Naive B cell (primary cell): ENCODE data around the gene C18orf32. TPM values are rescaled to one million over a fixed set of nuclear protein-coding genes. Genes with fewer than 3 reads are reported as not detected.
"Not testable (repeated sequence)": the region's sequence is repeated elsewhere in the genome, so short reads cannot be mapped to it uniquely, and the experiment has no call there.

Source experiments
- ATAC-seq, 2 donors: fragments of 150-1000 bp; cut with Tn5 transposase; 2 replicates each; pipeline ENCODE4 v1.10.0; 2021; ENCODE audit warnings: low read depth in 2 of 2, mild to moderate bottlenecking in 2 of 2, moderate library complexity in 2 of 2
- DNase-seq: peaks from one replicate; pipeline ENCODE4 v3.0.0; 2022
- H3K27ac Mint-ChIP-seq, 6 donors: one replicate each; pipeline ENCODE4 v1.8.0; 2020 to 2022; ENCODE audit warnings: mild to moderate bottlenecking in 6 of 6, mixed read lengths in 6 of 6, moderate library complexity in 5 of 6, inconsistent platforms in 2 of 6
- H3K27me3 Mint-ChIP-seq, 3 donors: one replicate each; pipeline ENCODE4 v1.8.0; 2021 to 2022; ENCODE audit warnings: mixed read lengths in 3 of 3, mild to moderate bottlenecking in 1 of 3
- H3K36me3 Mint-ChIP-seq, 2 donors: one replicate each; pipeline ENCODE4 v1.8.0; 2020 to 2022; ENCODE audit warnings: mixed read lengths in 2 of 2, inconsistent platforms in 1 of 2, mild to moderate bottlenecking in 1 of 2
- H3K4me1 Mint-ChIP-seq, 3 donors: one replicate each; pipeline ENCODE4 v1.8.0; 2020 to 2022; ENCODE audit warnings: mixed read lengths in 3 of 3, inconsistent platforms in 1 of 3, mild to moderate bottlenecking in 1 of 3, moderate library complexity in 1 of 3
- H3K4me3 Mint-ChIP-seq, 8 donors: one replicate each; pipeline ENCODE4 v1.8.0; 2020 to 2022; ENCODE audit warnings: mild to moderate bottlenecking in 8 of 8, mixed read lengths in 8 of 8, moderate library complexity in 8 of 8, inconsistent platforms in 2 of 8
- H3K9me3 Mint-ChIP-seq, 7 donors: one replicate each; pipeline ENCODE4 v1.8.0; 2020 to 2022; ENCODE audit warnings: mixed read lengths in 7 of 7, mild to moderate bottlenecking in 5 of 7, inconsistent platforms in 2 of 7, moderate library complexity in 1 of 7
- polyA plus RNA-seq, 6 donors: library from polyadenylated mRNA; unstranded; fragments of 300-500 nt; fragmentation: Illumina TruSeq; gene quantifications; one replicate each; pipeline ENCODE4 v1.2.3, GENCODE V29; 2021; ENCODE audit warnings: low read depth in 6 of 6

C18orf32 gene
- polyA plus RNA-seq, 6 donors from 2014 or later = 106 to 205 (median 114) TPM

DNA sequence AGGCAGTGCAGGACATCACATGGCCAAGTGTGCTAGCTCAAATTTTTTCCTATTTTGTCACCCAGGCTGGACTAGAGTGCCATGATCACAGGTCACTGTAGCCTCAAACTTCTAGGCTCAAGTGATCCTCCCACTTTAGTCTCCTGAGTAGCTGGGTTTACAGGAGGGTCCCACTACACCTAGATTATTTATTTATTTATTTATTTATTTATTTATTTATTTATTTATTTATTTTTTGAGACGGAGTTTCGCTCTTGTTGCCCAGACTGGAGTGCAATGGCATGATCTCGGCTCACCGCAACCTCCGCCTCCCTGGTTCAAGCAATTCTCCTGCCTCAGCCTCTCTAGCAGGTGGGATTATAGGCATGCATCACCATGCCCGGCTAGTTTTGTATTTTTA is 12.1 kb downstream of the C18orf32 start:
- H3K36me3 Mint-ChIP-seq = peaks cover 12% of the 10 kb centered on the region in 2 donors
- H3K4me3 Mint-ChIP-seq, DNase-seq, H3K27ac Mint-ChIP-seq, ATAC-seq: not testable (repeated sequence)
- H3K27me3 Mint-ChIP-seq = peaks cover 0 to 11% (median 4%) of the 10 kb centered on the region in 3 donors
- H3K9me3 Mint-ChIP-seq = peaks cover 0 to 14% (median 0%) of the 10 kb centered on the region in 7 donors
- peaks cover 11 to 18% (median 15%) of the 10 kb centered on the region in 3 donors for H3K4me1 Mint-ChIP-seq

DNA sequence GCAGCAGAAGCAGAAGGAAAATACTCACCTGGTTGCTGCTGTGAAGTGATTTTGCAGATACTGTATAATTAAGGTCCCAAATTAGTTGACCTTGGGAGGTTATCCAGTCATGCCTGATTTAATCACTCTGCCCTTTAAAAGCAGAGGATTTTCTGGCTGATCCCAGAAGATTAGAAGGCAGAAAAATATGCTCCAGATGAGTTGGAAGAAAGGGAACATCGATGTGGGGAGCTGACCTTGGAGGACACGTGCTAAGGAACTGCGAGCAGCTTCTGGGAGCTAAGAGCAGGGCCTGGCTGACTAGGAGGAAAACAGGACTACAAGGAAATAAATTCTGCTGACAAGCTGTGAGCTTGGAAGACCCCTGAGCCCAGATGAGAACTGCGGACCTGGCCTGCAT is 13.3 kb downstream of the C18orf32 start:
- ATAC-seq (no peak), DNase-seq (no peak)
- H3K27ac Mint-ChIP-seq = peak overlapping the region in 1 of 6 donors; percentile 77
- H3K36me3 Mint-ChIP-seq = peaks cover 0 to under 1% of the 10 kb centered on the region in 2 donors
- peaks cover 4 to 16% (median 15%) of the 10 kb centered on the region in 3 donors for H3K27me3 Mint-ChIP-seq
- peaks cover 7 to 13% (median 8%) of the 10 kb centered on the region in 3 donors for H3K4me1 Mint-ChIP-seq
- peaks cover 0 to 14% (median 0%) of the 10 kb centered on the region in 7 donors for H3K9me3 Mint-ChIP-seq
- no peak overlapping the region for H3K4me3 Mint-ChIP-seq

GRCh38 chr18:49472459-49472858 is 14.6 kb downstream of the C18orf32 start:
- Mint-ChIP-seq H3K9me3 (peaks cover 0 to 14% (median 0%) of the 10 kb centered on the region in 7 donors), H3K4me3 (no peak overlapping the region), H3K4me1 (peaks cover 7 to 13% (median 8%) of the 10 kb centered on the region in 3 donors), H3K27ac (no peak overlapping the region), H3K36me3 (no peaks in the 10 kb centered on the region), H3K27me3 (peaks cover 8 to 20% (median 15%) of the 10 kb centered on the region in 3 donors)
- DNase-seq = no peak
- ATAC-seq = no peak

DNA sequence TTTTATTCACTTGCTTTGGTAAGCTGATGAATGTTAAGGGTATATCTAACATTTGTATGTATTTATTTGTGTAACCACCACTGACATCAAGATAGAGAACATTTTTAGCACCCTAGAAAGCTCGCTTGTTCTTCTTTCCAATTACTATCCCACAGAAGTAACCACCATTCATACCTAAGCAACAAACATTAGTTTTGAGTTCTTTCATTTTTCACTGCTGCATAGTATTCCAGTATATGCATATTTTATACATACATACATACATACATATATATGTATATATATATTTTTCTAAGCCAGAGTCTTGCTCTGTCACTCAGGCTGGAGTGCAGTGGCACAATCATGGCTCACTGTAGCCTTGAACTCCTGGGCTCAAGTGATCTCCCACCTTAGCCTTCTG is 15.5 kb downstream of the C18orf32 start:
- Mint-ChIP-seq H3K4me3 (no peak overlapping the region), H3K36me3 (no peaks in the 10 kb centered on the region), H3K4me1 (peaks cover 4 to 6% (median 4%) of the 10 kb centered on the region in 3 donors), H3K27me3 (peaks cover 8 to 20% (median 15%) of the 10 kb centered on the region in 3 donors), H3K9me3 (peaks cover 0 to 14% (median 0%) of the 10 kb centered on the region in 7 donors), H3K27ac (no peak overlapping the region)
- no peak for ATAC-seq
- DNase-seq = no peak

GRCh38 chr18:49467599-49467998 is 19.4 kb downstream of the C18orf32 start:
- H3K27me3 Mint-ChIP-seq = peaks cover 8 to 20% (median 15%) of the 10 kb centered on the region in 3 donors
- H3K36me3 Mint-ChIP-seq = no peaks in the 10 kb centered on the region
- no peak overlapping the region for H3K4me3 Mint-ChIP-seq
- H3K9me3 Mint-ChIP-seq = peaks cover 0 to 14% (median 0%) of the 10 kb centered on the region in 7 donors
- H3K27ac Mint-ChIP-seq = peak overlapping the region in 1 of 6 donors; percentile 15
- ATAC-seq (no peak), DNase-seq (no peak)
- no peaks in the 10 kb centered on the region for H3K4me1 Mint-ChIP-seq

DNA sequence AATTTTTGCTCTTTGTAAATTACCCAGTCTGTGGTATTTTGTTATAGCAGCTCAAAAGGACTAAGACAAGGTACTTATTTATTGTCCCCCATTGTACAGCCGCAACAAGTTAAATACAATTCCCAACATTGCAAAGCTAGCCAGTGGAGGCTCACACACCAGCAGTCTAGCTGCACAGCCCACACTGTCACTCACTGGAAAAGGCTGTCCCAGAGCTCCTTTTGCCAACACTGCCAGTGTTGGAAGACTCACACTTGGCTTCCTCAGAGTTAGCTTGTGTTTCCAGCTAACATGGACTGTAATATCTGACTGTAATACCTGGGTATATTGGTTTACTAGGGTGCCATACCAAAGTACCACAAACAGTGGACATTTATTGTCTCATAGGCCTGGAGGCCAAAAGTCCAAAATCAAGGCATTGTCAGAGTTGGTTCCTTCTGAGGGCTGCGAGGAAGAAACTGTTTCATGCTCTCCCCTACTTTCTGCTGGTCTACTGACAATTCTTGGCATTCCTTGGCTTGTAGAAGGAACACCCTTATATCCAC is 19.9 kb downstream of the C18orf32 start:
- H3K4me1 Mint-ChIP-seq = no peaks in the 10 kb centered on the region
- H3K36me3 Mint-ChIP-seq = no peaks in the 10 kb centered on the region

DNA sequence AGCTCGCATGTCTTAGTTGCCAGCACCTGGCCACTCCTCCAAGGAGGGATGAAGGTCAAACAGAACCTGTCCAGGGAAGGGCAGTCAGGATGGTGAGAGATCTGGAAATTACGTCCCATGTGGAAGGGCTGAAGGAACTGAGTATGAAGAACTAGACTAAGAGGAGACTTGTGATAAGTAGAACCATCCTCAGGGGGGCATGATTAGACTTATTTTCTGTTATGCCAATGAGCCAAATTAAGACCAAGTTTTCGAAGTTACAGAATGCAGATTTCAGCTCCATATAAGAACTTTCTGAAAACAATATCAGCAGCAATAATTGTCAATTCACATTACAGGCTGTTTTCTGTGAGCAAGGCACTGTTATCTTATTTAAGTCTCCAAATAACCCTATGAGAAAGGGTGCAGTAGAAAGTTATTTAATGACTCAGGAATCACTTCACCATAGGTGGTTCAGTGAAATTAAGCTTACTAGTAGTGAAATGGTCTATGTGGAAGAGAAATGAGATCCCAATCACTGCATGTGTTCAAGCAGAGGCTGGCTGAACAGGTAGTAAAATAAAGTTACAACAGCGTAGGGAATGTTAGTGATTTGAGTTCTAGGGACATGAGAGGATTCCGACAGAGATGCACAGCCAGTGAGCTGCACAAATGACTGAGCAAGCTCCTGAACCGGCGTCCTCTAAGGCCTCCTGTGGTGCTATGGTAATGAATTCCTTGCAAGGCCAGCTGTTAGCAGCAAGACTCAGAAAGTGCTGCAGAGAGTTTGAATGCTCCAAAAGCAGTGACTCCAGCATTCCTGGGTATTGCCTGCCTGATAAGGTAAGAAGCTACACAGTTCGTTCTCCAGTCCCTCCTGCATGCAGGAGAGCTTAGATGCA is 22.1 kb downstream of the C18orf32 start:
- Mint-ChIP-seq H3K4me1 (peaks cover 4 to 6% (median 5%) of the 10 kb centered on the region in 3 donors), H3K4me3 (peak overlapping the region in 1 of 8 donors; percentile 83), H3K27me3 (peaks cover 4 to 16% (median 8%) of the 10 kb centered on the region in 3 donors), H3K36me3 (no peaks in the 10 kb centered on the region), H3K27ac (no peak overlapping the region), H3K9me3 (peaks cover 0 to 3% (median 0%) of the 10 kb centered on the region in 7 donors)
- no peak for DNase-seq
- ATAC-seq = no peak

More for the DNA sequence above, 19.9 kb downstream of the C18orf32 start:
- Mint-ChIP-seq H3K27ac (no peak overlapping the region), H3K4me3 (no peak overlapping the region), H3K9me3 (peaks cover 0 to 13% (median 0%) of the 10 kb centered on the region in 7 donors), H3K27me3 (peaks cover 8 to 20% (median 15%) of the 10 kb centered on the region in 3 donors)
- no peak for ATAC-seq
- no peak for DNase-seq

DNA sequence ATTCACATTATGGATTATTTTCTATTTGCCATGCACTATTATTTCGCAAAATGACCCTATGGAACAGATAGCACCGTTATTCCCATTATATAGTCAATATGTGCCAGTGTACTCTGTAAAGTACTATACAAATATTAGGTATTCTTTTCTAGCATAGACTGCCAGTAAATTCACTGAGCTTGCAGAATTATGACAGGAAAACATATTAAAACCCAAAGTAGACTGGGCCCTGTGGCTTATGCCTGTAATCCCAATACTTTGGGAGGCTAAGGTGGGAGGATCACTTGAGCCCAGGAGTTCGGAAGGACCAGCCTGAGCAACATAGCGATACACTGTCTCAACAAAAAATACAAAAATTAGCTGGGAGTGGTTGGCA is 25.4 kb downstream of the C18orf32 start:
- H3K27ac Mint-ChIP-seq = no peak overlapping the region
- peaks cover 22 to 36% (median 24%) of the 10 kb centered on the region in 3 donors for H3K4me1 Mint-ChIP-seq
- no peaks in the 10 kb centered on the region for H3K36me3 Mint-ChIP-seq
- DNase-seq = no peak
- H3K4me3 Mint-ChIP-seq = peak overlapping the region in 6 of 8 donors; percentile 32 to 94 (median 78)
- H3K9me3 Mint-ChIP-seq = peaks cover 0 to 3% (median 0%) of the 10 kb centered on the region in 7 donors
- ATAC-seq = no peak
- no peaks in the 10 kb centered on the region for H3K27me3 Mint-ChIP-seq

GRCh38 chr18:49460976-49461601 is 25.9 kb downstream of the C18orf32 start:
- Mint-ChIP-seq H3K36me3 (peaks cover 0 to 1% of the 10 kb centered on the region in 2 donors), H3K4me3 (peak overlapping the region; percentile 86 to 94 (median 92)), H3K27ac (peak overlapping the region; percentile 83 to 98 (median 97)), H3K9me3 (peaks cover 0 to 3% (median 0%) of the 10 kb centered on the region in 7 donors), H3K27me3 (no peaks in the 10 kb centered on the region), H3K4me1 (peaks cover 22 to 39% (median 28%) of the 10 kb centered on the region in 3 donors)
- ATAC-seq = no peak
- DNase-seq = no peak

DNA sequence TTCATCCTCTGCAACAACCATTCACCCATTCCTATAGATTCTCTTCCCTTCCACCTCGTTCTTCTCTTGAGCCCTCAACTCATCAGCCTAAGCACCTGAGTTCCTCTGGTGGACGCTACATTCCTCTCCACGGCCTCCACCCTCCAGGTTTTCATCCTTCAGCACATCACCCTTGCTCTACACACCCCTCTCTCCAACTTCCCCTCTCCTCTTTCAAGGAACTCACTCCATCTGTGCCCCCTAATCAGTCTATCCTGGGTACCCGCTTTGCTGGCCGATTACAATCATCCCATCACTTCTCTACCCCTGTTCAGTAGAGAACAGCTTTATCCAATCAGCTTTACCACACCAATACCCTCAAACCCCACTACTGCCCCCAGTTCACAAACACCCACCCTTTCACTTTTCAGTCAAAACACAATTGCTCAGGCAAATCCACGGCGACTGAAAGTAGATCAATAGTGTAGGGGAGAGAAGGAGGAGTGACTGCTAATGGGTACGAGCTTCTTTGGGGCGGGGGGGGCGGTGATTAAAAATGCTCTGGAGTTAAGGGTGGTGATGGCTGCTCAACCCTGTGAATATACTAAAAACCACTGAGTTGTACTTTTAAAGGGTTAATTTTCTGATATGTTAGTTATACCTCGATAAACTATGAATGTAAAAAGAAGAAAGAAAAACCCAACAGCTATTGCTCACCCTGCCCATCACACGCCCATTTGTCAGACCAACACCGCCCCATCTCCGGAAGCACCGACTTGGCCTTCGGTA is 27.4 kb downstream of the C18orf32 start:
- Mint-ChIP-seq H3K4me1 (peaks cover 32 to 50% (median 36%) of the 10 kb centered on the region in 3 donors), H3K9me3 (peaks cover 0 to 5% (median 0%) of the 10 kb centered on the region in 7 donors), H3K36me3 (peaks cover 8 to 9% of the 10 kb centered on the region in 2 donors), H3K27me3 (no peaks in the 10 kb centered on the region), H3K27ac (peak overlapping the region; percentile 30 to 93 (median 83)), H3K4me3 (peak overlapping the region; percentile 82 to 94 (median 88))
- ATAC-seq = peak; percentile 1 to 9
- peak; percentile 11 for DNase-seq

- Mint-ChIP-seq H3K4me1 (peaks cover 39 to 65% (median 45%) of the 10 kb centered on the region in 3 donors), H3K36me3 (peaks cover 17 to 25% of the 10 kb centered on the region in 2 donors)
Observed at GRCh38 chr18:49457616-49458015, 29.4 kb downstream of the C18orf32 start.

GRCh38 chr18:49456794-49457193 is 30.2 kb downstream of the C18orf32 start:
- no peak for ATAC-seq
- H3K27me3 Mint-ChIP-seq = no peaks in the 10 kb centered on the region
- H3K27ac Mint-ChIP-seq = peak overlapping the region in 1 of 6 donors; percentile 12
- H3K9me3 Mint-ChIP-seq = peaks cover 0 to 13% (median 8%) of the 10 kb centered on the region in 7 donors
- no peak for DNase-seq
- peaks cover 39 to 65% (median 47%) of the 10 kb centered on the region in 3 donors for H3K4me1 Mint-ChIP-seq
- H3K36me3 Mint-ChIP-seq = peaks cover 17 to 29% of the 10 kb centered on the region in 2 donors
- H3K4me3 Mint-ChIP-seq = peak overlapping the region in 1 of 8 donors; percentile 47

More at GRCh38 chr18:49457616-49458015, 29.4 kb downstream of the C18orf32 start:
- peak overlapping the region in 1 of 8 donors; percentile 86 for H3K4me3 Mint-ChIP-seq
- peak overlapping the region in 1 of 6 donors; percentile 47 for H3K27ac Mint-ChIP-seq
- ATAC-seq (no peak), DNase-seq (no peak)
- no peaks in the 10 kb centered on the region for H3K27me3 Mint-ChIP-seq
- H3K9me3 Mint-ChIP-seq = peaks cover 0 to 8% (median 5%) of the 10 kb centered on the region in 7 donors
